ENCODE measurements around the gene PCOLCE2.

GRCh38 chr3:142902356-142902755, 13.5 kb upstream of the PCOLCE2 start:
- TF ChIP-seq EZH2 (IDR thresholded peaks at IDR 0.05; ENCODE audit: low read depth): no peak
- no peak for TF ChIP-seq CTCF (conservative IDR thresholded peaks at IDR 0.05)

All from PC-9 (cell line).